Right lobe of liver (tissue), 6 donors: ENCODE measurements around the gene SQSTM1. TPM values are rescaled to one million over a fixed set of nuclear protein-coding genes. Genes with fewer than 3 reads are reported as not detected.

ENCODE experiments used
- ATAC-seq, 4 donors: fragments of 200-7000 bp; cut with Tn5 transposase; one replicate each; pipeline ENCODE4 v1.9.1; 2020; ENCODE audit warnings: mild to moderate bottlenecking in 4 of 4, moderate library complexity in 4 of 4
- DNase-seq, 3 donors: peaks; one replicate each; pipeline ENCODE4 v3.0.0-alpha.2; 2020
- H3K27ac ChIP-seq, 3 donors: fragments of 200-600 bp; one replicate each; pipeline ENCODE4 v1.8.0; 2022
- H3K27me3 ChIP-seq, 2 donors: fragments of 200-600 bp; one replicate each; pipeline ENCODE4 v1.8.0; 2022
- H3K36me3 ChIP-seq, 4 donors: fragments of 200-600 bp; sonication (generic) in 1 of 4; one replicate each; pipeline versions ENCODE4 v1.5.1 to v1.8.0; 2017 to 2022; ENCODE audit warnings: control low read depth in 1 of 4
- H3K4me1 ChIP-seq, 4 donors: fragments of 200-600 bp; sonication (generic) in 1 of 4; one replicate each; pipeline versions ENCODE4 v1.5.1 to v1.8.0; 2017 to 2022; ENCODE audit warnings: control low read depth in 1 of 4
- H3K4me3 ChIP-seq, 3 donors: fragments of 200-600 bp; one replicate each; pipeline ENCODE4 v1.8.0; 2022
- H3K9me3 ChIP-seq, 4 donors: fragments of 200-600 bp; sonication (generic) in 1 of 4; one replicate each; pipeline versions ENCODE4 v1.5.1 to v1.8.0; 2017 to 2022; ENCODE audit warnings: control low read depth in 1 of 4
- CTCF ChIP-seq, 4 donors: fragments of 200-600 bp in 3 of 4; fragments of 450-650 bp in 1 of 4; IDR thresholded peaks; one replicate each; pipeline versions ENCODE4 v1.5.1 to v1.8.0; 2016 to 2022; ENCODE audit warnings: antibody characterized with exemption in 4 of 4, mild to moderate bottlenecking in 2 of 4
- POLR2A ChIP-seq: fragments of 450-650 bp; IDR thresholded peaks from one replicate; pipeline ENCODE4 v1.6.1; 2017; ENCODE audit warnings: antibody characterized with exemption, mild to moderate bottlenecking
- WGBS: methylation state at CpG from one replicate; pipeline ENCODE4 v1.1.6; 2018; ENCODE audit warnings: low coverage, low lambda C conversion rate; ENCODE audit not compliant: insufficient coverage; ENCODE audit errors: missing lambda C conversion rate; 5-methylcytosine and 5-hydroxymethylcytosine counted together
- intact Hi-C, 2 donors: fragments of 100-400 bp; cut with DNase I; formaldehyde crosslinking; loops; one replicate each; pipeline versions ENCODE4 v1.11.2 to v1.14.1; 2022
- total RNA-seq, 6 experiments: library from RNA; depleted of rRNA in 2 of 6; stranded (reverse); fragments of >200 nt in 2 of 6; fragmentation: NEBNext Ultra II Directional in 3 of 6; extraction: Animal tissue kit (Norgen Biotek cat#: 25700) in 3 of 6; gene quantifications; one replicate each; pipeline versions ENCODE4 v1.1.0 to v1.2.4, GENCODE V29; 2016 to 2023
- donor health status: DM: no; HTN: yes; CAD: no.
- donor health status: DM: no; HTN: no; CAD: no.
- donor health status: DM: no; HTN: no; CAD: no.
- donor health status: DM: no; HTN: yes; CAD: no.
- donor health status: DM: no; HTN: yes; CAD: no.

The SQSTM1 gene
- total RNA-seq, 6 experiments from 2014 or later = 195 to 1,174 (median 649) TPM

GRCh38 chr5:179837076-179838011 is 16.6 kb downstream of the SQSTM1 start:
- peak; percentile 34 for TF ChIP-seq POLR2A
- no peak for TF ChIP-seq CTCF (IDR thresholded peaks at IDR 0.05)
- peak overlapping the region in 1 of 3 donors; percentile 25 for H3K27ac ChIP-seq
- H3K27me3 ChIP-seq = no peaks in the 10 kb centered on the region
- DNase-seq (peak in 1 of 3 donors; percentile 54), ATAC-seq (peak in 1 of 4 donors; percentile 1)
- H3K4me1 ChIP-seq = peaks cover 0 to 42% (median 3%) of the 10 kb centered on the region in 4 donors
- intact Hi-C loops = no loop called here
- no peaks in the 10 kb centered on the region for H3K9me3 ChIP-seq
- 71% methylated on average over 10 of the region's 15 CpGs for WGBS
- H3K4me3 ChIP-seq = no peak overlapping the region
- peaks cover 9 to 51% (median 31%) of the 10 kb centered on the region in 4 donors for H3K36me3 ChIP-seq

GRCh38 chr5:179839328-179840256 is 18.9 kb downstream of the SQSTM1 start:
- Histone ChIP-seq H3K27ac (peak overlapping the region in 1 of 3 donors; percentile 62), H3K9me3 (no peaks in the 10 kb centered on the region), H3K4me3 (no peak overlapping the region), H3K4me1 (peaks cover 0 to 30% (median 3%) of the 10 kb centered on the region in 4 donors), H3K27me3 (no peaks in the 10 kb centered on the region), H3K36me3 (peaks cover 4 to 37% (median 16%) of the 10 kb centered on the region in 4 donors)
- intact Hi-C loops = no loop called here
- peak; percentile 13 for TF ChIP-seq POLR2A
- no peak for TF ChIP-seq CTCF (IDR thresholded peaks at IDR 0.05)
- peak; percentile 68 to 92 (median 92) for DNase-seq
- ATAC-seq = peak; percentile 52 to 85 (median 83)
- WGBS = 37% methylated on average over 6 of the region's 16 CpGs

GRCh38 chr5:179840321-179840720 is 19.6 kb downstream of the SQSTM1 start:
- Histone ChIP-seq H3K4me3 (no peak overlapping the region), H3K36me3 (peaks cover 4 to 36% (median 16%) of the 10 kb centered on the region in 4 donors), H3K9me3 (no peaks in the 10 kb centered on the region), H3K27ac (peak overlapping the region in 1 of 3 donors; percentile 62), H3K27me3 (no peaks in the 10 kb centered on the region), H3K4me1 (peaks cover 0 to 30% (median 3%) of the 10 kb centered on the region in 4 donors)
- 65% methylated on average over 9 of the region's 11 CpGs for WGBS
- intact Hi-C loops = no loop called here
- DNase-seq (peak in 1 of 3 donors; percentile 55), ATAC-seq (peak in 1 of 4 donors; percentile 0)
- TF ChIP-seq CTCF (IDR thresholded peaks at IDR 0.05) = no peak
- TF ChIP-seq POLR2A = peak; percentile 9

DNA sequence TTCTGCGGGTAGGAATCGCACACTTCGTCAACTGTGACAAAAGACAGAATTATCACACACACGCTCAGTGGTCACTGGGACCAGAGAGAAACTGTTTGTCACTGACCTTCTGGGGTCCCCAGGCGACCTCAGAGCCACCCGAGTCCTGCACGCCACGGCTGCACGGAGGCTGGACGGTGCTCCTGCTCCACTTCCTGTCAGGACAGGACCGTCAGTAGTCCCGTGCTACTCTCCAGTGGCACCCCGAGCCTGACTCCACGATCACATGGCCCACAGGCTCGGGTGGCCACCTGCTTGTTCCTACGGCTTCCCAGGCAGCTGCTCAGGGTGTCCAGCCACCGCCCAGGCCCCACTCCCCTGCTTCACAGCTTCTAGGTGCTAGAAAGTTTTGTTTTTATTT is 20.1 kb downstream of the SQSTM1 start:
- TF ChIP-seq CTCF (IDR thresholded peaks at IDR 0.05) (no peak), POLR2A (no peak)
- peak in 1 of 3 donors; percentile 45 for DNase-seq
- Histone ChIP-seq H3K9me3 (no peaks in the 10 kb centered on the region), H3K36me3 (peaks cover 4 to 32% (median 16%) of the 10 kb centered on the region in 4 donors), H3K4me1 (peaks cover 0 to 30% (median 3%) of the 10 kb centered on the region in 4 donors), H3K27ac (peak overlapping the region in 1 of 3 donors; percentile 62), H3K4me3 (no peak overlapping the region), H3K27me3 (no peaks in the 10 kb centered on the region)
- intact Hi-C loops = no loop called here
- ATAC-seq = no peak
- WGBS = 74% methylated on average over 5 of the region's 17 CpGs
